BJ (cell line): ENCODE results near the gene DPP6. TPM values are rescaled to one million over a fixed set of nuclear protein-coding genes. Genes with fewer than 3 reads are reported as not detected.

Experiments used
- CTCF ChIA-PET: fragments of 350-600 bp; formaldehyde crosslinking; extraction: SDS; loops from one replicate; lab custom pipeline; 2021; ENCODE audit warnings: antibody characterized with exemption, inconsistent platforms; lab: Yijun Ruan, JAX
- POLR2A ChIA-PET: fragments of 300-600 bp; sonication (Branson Sonifier 250); formaldehyde crosslinking; extraction: SDS; loops from one replicate; lab custom pipeline; 2021; ENCODE audit warnings: antibody characterized with exemption; lab: Charles Lee
- DNase-seq: peaks from one replicate; pipeline ENCODE4 v3.0.0-alpha.2; 2011; ENCODE audit warnings: low read depth
- H3K27me3 ChIP-seq: 2 replicates; pipeline ENCODE4 v1.6.0; 2011; ENCODE audit warnings: low read length; ENCODE audit not compliant: control insufficient read depth, insufficient read depth
- H3K36me3 ChIP-seq: 2 replicates; pipeline ENCODE4 v1.5.1; 2011; ENCODE audit warnings: low read length; ENCODE audit not compliant: control insufficient read depth, insufficient read depth
- H3K4me3 ChIP-seq: 2 replicates; pipeline ENCODE4 v1.5.1; 2011; ENCODE audit warnings: low read depth, mild to moderate bottlenecking, control low read depth, low read length
- polyA plus RNA-seq: library from polyadenylated mRNA; depleted of rRNA; stranded (reverse); fragments of >200 nt; gene quantifications from 2 replicates; pipeline ENCODE4 v1.2.3, GENCODE V29; 2011
- TF ChIP-seq, protein P1 (sequence below): IDR thresholded peaks from 2 replicates; pipeline ENCODE4 v1.5.1; 2011; ENCODE audit warnings: low read depth, mild to moderate bottlenecking, control low read depth, inconsistent platforms, low read length, moderate library complexity; ENCODE audit not compliant: insufficient read depth

The DPP6 gene
- polyA plus RNA-seq, 1 experiment: not detected

DNA sequence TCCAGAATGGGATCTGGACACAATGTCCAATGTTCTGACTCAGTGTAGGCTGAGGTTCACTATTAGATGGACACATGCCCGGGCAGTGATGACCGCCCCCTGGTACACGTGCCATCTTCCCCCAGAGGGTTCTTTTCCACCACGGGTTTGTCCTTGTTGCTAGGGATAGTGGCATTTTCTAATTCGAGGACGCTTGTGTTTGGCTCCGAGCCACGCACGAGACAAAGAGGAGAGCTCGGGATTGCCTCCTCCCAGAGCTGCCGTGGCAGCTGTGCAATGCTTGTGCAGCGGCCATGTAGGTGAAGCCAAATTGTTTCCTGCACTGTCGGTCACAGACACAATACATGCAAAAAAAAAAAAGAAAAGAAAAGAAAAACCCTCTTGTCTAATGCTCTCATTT lies 743.2 kb downstream of the DPP6 start:
- POLR2A ChIA-PET: no interaction called here
- no peak for DNase-seq
- no peaks in the 10 kb centered on the region for H3K36me3 ChIP-seq
- H3K4me3 ChIP-seq: no peak overlapping the region
- TF ChIP-seq, protein P1, sequence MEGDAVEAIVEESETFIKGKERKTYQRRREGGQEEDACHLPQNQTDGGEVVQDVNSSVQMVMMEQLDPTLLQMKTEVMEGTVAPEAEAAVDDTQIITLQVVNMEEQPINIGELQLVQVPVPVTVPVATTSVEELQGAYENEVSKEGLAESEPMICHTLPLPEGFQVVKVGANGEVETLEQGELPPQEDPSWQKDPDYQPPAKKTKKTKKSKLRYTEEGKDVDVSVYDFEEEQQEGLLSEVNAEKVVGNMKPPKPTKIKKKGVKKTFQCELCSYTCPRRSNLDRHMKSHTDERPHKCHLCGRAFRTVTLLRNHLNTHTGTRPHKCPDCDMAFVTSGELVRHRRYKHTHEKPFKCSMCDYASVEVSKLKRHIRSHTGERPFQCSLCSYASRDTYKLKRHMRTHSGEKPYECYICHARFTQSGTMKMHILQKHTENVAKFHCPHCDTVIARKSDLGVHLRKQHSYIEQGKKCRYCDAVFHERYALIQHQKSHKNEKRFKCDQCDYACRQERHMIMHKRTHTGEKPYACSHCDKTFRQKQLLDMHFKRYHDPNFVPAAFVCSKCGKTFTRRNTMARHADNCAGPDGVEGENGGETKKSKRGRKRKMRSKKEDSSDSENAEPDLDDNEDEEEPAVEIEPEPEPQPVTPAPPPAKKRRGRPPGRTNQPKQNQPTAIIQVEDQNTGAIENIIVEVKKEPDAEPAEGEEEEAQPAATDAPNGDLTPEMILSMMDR: no peak
- CTCF ChIA-PET: no interaction called here
- no peaks in the 10 kb centered on the region for H3K27me3 ChIP-seq

DNA sequence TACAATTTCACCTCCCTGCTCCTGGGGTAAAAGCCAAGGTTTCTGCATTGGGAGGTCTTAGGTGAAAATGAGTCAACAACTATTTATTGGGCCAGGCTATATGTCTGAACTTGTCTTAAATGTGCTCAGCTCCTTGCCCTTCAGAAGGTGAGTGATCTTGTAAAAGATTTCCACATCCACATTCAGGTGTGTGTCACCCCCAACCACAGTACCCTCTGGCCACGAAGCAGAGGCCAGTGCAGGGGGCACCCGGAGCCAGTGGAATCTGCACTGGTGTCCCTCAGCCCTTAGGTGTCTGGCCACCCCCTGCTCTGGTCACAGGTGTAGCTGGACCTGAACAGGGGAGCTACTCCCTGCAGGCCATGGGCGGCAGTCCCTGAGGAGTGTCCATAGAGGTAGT lies 752.3 kb downstream of the DPP6 start:
- TF ChIP-seq, protein P1: no peak
- ChIA-PET CTCF (no interaction called here), POLR2A (no interaction called here)
- Histone ChIP-seq H3K36me3 (no peaks in the 10 kb centered on the region), H3K27me3 (no peaks in the 10 kb centered on the region), H3K4me3 (no peak overlapping the region)
- DNase-seq: no peak

DNA sequence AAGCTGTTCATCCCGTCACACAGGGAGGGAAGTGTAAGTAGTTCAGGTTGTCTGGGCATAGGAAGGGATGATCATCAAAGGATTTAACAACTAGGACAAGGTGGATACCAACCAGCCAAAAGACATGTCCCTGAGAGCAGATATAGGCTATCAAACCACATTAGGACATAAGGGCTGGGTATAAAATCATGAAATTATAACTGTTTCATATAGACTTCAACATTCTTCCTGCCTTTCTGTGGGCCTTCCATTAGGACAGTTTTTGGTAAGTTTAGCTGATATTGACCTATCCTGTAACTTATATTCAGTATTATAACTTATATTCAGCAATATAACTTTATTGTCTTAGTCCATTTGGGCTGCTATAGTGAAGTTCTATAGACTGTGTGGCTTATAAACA lies 759.8 kb downstream of the DPP6 start:
- Histone ChIP-seq H3K36me3 (no peaks in the 10 kb centered on the region), H3K4me3 (no peak overlapping the region), H3K27me3 (no peaks in the 10 kb centered on the region)
- no peak for DNase-seq
- ChIA-PET CTCF (no interaction called here), POLR2A (no interaction called here)
- TF ChIP-seq, protein P1: no peak

DNA sequence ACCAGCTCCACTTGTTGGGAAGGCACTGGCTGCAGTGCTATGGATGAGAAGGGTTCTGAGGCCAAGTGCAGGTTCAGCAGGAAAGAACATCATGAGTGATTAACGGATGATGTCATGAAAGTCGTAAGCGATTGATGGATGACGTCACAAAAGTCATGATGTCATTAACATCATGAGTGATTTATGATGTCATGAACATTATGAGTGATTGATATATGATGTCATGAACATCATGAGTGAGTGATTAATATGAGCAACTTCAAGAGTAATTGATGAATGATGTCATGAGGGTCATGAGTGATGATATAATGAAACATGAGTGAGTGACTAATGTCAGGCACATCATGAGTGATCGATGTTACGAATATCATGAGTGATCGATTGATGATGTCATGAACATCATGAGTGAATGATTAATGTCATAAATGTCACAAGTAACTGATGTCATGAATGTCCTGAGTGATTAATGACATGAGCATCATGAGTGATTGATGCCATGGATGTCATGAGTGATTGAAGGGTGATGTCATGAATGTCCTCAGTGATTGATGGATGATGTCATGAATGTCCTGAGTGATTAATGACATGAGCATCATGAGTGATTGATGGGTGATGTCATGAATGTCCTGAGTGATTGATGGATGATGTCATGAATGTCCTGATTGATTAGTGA lies 765.2 kb downstream of the DPP6 start:
- CTCF ChIA-PET: no interaction called here
- POLR2A ChIA-PET: no interaction called here
- DNase-seq: no peak
- Histone ChIP-seq H3K36me3 (no peaks in the 10 kb centered on the region), H3K4me3 (no peak overlapping the region), H3K27me3 (no peaks in the 10 kb centered on the region)
- TF ChIP-seq, protein P1: no peak

DNA sequence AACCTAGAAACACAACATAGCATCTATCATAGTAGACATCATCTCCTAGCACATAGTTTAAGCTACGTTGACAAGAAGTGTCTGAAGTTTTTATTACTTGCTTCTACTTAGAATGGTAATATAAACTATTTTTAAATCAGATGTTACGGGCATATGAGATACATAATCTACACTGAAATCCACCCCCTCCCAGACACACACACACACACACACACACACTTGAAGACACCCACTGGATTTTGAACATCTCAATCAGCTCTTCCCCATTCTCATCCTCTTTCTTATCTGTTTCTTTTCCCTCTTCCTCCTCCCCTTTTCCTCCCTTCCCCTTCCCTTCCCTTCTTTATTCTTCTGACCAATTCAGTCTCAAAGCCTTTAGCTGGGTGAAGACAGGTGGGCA lies 774.8 kb downstream of the DPP6 start:
- POLR2A ChIA-PET: no interaction called here

More for the DNA sequence above, 774.8 kb downstream of the DPP6 start:
- no peaks in the 10 kb centered on the region for H3K36me3 ChIP-seq
- H3K27me3 ChIP-seq: no peaks in the 10 kb centered on the region
- TF ChIP-seq, protein P1: no peak
- DNase-seq: no peak
- H3K4me3 ChIP-seq: no peak overlapping the region
- CTCF ChIA-PET: interaction anchor here (0.6 kb wide), 1 partner anchor 1350 kb away, joined by 3 read pairs; no protein-coding TSS in a partner anchor
